Sigmoid colon (tissue), 4 donors: Measurements from ENCODE around the gene GOLGA8J.

ENCODE experiments used
- CTCF ChIP-seq, 4 experiments: fragments of 450-650 bp in 3 of 4; fragments of 200-600 bp in 1 of 4; IDR thresholded peaks; one replicate each; pipeline ENCODE4 v1.5.1; 2016 to 2019; ENCODE audit warnings: antibody characterized with exemption in 4 of 4, mild to moderate bottlenecking in 3 of 4, moderate library complexity in 2 of 4
- EP300 ChIP-seq, 4 donors: sonication (generic); formaldehyde crosslinking; IDR thresholded peaks; one replicate each; pipeline ENCODE4 v1.6.1; 2017; ENCODE audit warnings: antibody characterized with exemption in 4 of 4
- POLR2A ChIP-seq, 2 donors: fragments of 450-650 bp; IDR thresholded peaks; one replicate each; pipeline ENCODE4 v1.6.1; 2016; ENCODE audit warnings: antibody characterized with exemption in 2 of 2, mild to moderate bottlenecking in 2 of 2, moderate library complexity in 2 of 2
- POLR2AphosphoS5 ChIP-seq, 4 donors: sonication (generic); formaldehyde crosslinking; IDR thresholded peaks; one replicate each; pipeline ENCODE4 v1.6.1; 2017; ENCODE audit warnings: antibody characterized with exemption in 4 of 4

GRCh38 chr15:30068326-30068725 is 14.4 kb upstream of the GOLGA8J start:
- TF ChIP-seq CTCF (IDR thresholded peaks at IDR 0.05), result no peak
- no peak for TF ChIP-seq POLR2A (IDR thresholded peaks at IDR 0.05)
- TF ChIP-seq POLR2AphosphoS5 (IDR thresholded peaks at IDR 0.05), result no peak
- TF ChIP-seq EP300 (IDR thresholded peaks at IDR 0.05), result no peak
